Non-pigmented ciliary epithelial cell (primary cell): Measurements from ENCODE around the gene IGFN1.
"Not testable (repeated sequence)": the region's sequence is repeated elsewhere in the genome, so short reads cannot be mapped to it uniquely, and the experiment has no call there.

ENCODE experiments used
- DNase-seq: peaks from one replicate; pipeline ENCODE4 v3.0.0-alpha.2; 2010; ENCODE audit warnings: low read depth

Gene IGFN1

DNA sequence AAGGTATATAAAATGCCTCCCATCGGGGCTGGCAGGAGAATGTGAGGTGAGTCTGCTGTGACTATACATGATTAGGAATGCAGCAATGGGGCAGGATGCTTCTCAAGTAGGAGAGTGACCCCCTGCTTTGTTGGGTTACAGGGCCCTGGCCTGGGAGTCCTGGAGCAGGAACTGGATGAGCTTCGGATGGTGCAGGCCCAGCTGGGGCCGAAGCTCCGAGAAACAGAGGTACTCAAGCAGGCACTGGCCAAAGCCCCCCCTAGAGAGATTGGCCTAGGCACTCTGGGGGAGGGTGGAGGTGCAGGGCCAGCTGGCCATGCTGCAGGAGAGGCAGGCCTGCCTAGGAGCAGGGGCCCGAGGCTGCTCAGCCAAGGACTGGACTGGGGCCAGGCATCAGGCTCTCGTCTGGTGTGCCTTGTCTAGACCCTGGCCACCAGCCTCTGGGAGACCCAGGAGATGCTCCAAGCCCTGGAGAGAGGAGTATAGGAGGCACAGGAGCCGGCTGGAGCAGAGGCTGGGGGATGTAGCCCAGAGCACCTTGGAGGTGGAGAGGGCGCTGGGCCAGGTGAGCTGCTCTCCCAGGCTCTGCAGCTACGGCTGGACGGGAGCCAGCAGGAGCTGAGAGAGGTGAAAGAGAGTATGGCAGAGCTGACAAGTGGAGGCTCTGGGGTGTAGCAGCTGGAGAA is 59.8 kb downstream of the IGFN1 start:
- no peak for DNase-seq

DNA sequence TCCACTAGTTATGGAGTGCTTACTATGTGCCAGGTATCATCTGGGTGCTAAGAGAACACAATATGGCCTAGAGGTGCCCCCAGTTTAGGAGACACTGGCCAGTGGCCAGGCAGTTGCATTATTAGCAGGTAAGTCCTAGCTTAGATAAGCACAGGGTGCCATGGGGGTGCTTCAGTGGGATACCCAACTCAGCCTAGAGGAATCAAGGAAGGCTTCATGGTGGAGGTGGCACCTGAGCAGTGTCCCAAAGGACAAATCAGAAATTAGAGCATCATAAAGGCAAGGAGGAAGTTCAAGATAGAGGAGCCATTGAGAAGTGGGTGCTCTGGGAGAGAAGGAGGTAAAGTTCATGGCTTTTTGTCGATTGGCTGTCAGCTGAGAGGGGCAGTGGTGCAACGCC is 60.8 kb downstream of the IGFN1 start:
- no peak for DNase-seq

DNA sequence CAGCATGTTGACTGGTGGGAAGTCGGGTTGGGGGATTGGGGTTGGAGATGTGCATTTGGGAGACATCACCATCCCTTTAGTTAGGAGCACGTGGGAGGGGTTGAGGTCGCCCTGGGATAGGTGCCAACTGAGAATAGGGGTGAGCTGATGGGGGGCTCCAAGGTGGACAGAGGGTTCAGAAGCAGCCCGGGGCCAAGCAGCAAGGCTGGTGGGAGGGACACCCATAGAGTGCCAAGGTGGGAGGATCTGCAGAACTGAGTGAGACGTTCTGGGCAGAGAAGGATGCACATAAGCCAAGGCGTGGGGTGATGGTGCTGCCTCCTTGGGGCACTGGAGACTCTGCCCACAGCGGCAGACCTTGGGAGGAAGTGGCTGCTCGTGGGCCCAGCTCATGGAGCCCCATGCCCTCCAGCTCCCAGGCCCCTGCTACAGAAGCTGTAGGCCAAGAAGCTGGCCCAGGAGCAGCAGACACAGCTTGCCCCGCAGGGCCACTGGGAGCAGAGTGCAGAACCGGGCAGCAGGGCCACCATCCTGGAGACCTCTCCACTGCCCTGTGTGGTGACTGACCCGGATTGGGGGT is 61.3 kb downstream of the IGFN1 start:
- DNase-seq = no peak

DNA sequence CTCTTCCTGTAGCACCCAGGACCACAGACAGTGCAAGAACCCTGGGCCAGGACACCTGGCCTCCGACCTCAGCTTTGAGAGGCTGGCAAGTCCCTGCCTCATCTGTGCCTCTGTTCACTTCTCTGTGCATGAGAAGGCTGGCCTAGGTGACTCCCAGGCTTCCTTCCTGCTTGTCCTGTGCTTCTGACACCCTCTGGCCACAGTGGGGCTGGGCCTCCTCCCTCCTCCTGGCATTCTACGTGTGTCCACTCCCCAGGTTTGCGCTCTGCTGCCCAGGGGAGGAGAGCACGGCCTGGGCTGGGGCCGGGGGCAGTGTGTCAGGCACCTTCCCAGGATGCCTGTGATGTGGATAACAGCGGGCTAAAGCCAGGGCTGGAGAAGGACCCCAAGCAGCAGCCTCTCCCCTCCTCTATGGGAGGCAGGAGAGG is 62.3 kb downstream of the IGFN1 start:
- no peak for DNase-seq

DNA sequence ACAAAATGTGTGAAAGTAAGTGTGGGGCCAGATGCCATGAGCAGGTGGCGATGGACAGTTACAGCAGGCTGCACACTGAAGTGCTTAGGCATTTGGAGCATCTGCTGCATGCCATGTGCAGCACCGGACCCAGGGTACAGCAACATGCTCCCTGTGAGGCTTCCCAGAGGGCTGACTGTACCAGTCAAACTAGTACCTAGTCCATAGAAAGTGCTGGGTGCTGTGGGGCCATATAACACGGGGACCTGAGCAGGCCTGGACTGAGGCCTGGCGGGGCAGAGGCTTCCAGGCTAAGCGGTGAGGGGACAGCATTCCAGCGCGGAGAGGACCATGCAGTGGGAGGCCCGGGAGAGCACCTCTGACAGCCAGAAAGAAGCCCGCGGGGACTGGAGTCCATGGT is 62.8 kb downstream of the IGFN1 start:
- no peak for DNase-seq

DNA sequence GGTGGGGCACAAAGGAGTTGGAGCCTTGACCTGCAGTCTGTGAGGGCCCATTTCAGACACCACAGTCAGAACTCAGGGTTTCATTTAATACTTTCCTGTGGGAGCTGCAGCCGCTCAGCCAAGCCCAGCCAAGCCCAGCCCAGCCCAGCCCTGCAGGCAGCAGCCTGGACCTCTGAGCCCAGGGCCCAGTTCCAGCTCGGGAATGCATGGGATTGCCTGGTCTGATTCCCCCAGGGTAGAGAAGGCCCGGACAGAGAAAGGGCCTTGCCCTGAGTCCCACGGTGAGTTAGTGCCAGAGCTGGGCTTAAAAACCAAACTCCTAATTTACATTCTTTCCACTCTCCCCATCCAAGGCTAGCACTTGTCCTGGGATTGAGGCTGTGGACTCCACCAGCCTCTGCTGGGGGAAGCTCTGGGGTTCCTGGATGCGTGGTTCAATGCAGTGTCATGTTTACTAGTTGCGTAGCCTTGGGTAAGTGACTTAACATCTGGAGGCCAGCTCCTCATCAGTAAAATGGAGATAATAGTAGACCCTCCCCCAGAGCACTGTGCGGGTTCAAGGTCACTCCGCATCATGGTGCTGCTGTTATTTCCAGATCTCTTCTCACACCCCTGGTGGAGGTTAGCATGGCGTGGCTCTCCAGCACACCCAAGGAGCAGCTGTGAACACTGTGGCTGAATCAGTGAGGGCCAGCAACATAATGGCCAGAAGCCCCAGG is 63.4 kb downstream of the IGFN1 start:
- DNase-seq = no peak

DNA sequence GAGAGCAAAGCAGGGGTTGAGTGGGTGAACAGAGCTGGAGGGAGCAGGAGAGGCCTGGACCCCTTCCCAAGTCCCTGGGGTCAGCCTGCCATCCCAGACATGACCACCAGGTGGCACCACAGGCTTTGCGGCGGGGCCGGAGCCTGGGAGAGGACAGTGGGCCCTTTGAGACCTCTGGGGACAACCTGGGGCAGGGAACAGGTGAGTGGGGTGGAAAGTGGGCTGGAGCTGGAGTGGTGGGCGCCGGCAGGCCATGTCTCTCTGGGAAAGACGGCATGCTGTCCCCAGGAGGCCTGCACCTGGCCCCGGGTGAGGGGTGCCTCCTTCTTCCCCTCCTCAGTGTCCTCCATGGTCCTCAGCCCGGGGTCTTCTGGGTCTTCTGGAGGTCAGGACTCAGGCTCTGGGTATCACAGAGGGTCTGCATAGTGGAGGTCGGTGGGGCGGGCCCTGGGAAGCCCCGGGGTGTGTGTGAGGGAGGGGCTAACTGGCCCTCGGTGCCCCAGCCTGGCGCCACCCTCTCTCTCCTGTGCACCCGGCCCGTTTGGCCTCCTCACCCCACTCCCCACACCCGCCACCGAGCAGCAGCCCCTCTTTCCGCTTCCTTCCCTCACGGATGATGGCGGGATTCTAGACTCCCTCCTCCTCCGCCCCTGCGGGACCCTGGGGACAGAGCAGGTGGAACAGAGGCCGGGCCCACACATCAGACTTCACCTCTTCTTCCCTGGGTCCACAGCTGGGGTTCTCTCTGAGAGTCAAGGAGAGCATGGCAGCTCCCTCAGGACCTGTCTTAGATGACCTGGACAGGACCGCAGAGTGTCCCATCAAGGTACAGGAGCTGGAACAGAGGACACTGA is 64.2 kb downstream of the IGFN1 start:
- no peak for DNase-seq

DNA sequence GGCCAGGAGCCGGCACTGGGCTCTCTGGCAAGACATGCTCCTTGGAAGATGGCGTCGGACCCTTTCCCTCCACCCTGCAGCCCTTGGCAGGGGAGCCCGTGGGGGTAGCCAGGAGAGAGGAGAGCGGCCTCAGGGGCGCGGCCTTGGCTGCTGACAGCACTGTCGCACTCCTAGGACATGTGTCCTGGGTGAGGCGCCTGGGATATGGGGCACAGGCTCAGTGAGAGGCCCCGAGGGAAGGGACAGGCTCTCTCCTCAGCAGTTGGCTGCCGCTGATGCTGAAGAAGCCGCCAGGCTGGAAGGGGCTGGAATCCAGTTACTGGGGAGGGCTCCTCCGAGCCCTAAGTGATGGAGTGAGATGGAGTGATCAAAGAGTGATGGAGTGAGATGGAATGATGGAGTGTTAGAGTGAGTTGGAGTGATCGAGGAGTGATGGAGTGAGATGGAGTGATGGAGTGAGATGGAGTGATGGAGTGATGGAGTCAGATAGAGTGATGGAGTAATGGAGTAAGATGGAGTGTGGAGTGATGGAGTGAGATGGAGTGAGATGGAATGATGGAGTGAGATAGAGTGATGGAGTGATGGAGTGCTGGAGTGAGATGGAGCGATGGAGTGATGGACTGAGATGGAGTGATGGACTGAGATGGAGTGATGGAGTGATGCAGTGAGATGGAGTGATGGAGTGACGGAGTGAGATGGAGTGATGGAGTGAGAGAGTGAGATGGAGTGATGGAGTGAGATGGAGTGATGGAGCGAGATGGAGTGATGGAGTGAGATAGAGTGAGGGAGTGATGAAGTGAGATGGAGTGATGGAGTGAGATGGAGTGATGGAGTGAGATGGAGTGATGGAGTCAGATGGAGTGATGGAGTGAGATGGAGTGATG is 65.1 kb downstream of the IGFN1 start:
- no peak for DNase-seq

DNA sequence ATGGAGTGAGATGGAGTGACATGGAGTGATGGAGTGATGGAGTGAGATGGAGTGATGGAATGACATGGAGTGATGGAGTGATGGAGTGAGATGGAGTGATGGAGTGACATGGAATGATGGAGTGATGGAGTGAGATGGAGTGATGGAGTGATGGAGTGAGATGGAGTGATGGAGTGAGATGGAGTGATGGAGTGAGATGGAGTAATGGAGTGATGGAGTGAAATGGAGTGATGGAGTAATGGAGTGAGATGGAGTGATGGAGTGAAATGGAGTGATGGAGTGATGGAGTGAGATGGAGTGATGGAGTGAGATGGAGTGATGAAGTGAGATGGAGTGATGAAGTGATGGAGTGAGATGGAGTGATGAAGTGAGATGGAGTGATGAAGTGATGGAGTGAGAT is 67.5 kb downstream of the IGFN1 start:
- DNase-seq = not testable (repeated sequence)

DNA sequence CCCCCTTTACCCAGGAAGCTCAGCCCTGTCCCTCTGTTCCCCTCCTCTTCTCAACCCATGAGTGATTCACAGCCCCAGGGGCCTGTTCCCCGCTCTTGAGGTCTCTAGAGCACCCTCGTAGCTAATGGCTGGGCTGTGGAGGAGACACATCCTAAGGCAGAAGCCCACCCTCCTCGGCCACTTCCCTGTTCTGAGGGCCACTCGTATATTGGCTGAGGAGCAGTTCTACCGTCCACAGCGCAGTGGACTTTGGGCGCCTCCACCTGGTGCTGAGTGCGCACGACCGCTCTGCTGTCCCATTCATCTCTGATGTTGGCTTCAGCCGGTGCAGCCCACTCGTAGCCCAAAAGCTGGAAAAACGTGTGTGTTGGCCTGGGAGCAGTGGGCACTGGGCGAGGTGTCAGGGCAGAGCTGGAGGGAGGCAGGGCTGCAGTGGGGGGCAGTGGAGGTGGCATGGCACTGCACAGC is 68.2 kb downstream of the IGFN1 start:
- DNase-seq = no peak

DNA sequence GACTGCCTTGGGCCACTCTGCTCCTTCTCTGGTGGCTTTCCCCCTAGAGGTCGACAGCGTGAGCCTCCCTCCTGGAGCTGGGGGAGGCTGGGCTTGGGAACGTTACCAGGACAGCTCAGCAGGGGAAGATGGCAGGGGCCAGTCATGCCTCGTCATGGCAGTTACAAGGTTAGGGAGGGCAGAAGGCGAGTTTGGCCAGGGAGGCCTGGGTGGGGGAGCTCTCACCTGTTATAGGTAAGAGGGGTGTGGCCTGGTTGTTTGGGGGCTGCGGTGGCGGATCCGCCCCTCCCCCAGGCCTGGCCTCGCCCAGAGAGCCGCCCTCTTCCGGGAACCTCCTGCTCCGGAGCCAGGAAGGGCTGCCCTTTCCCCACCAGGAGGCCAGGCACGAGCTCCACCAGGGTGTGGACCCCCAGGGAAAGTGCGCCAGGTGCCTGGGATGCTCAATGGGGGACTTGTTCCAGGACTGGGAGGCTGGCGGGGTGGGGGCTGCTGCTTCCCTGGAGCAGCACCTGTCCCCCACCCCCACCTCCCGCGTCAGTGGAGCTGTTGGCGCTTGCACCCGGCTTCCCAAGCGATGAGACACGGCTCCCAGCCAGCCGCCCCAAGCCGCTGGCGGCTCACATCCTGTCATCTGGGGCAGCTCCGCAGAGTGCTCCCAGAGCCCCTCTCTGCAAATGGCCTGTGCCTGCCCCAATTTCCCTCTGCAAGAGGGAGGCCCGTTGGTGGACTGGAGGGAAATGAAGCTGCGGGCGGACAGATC is 69.0 kb downstream of the IGFN1 start:
- DNase-seq = no peak

DNA sequence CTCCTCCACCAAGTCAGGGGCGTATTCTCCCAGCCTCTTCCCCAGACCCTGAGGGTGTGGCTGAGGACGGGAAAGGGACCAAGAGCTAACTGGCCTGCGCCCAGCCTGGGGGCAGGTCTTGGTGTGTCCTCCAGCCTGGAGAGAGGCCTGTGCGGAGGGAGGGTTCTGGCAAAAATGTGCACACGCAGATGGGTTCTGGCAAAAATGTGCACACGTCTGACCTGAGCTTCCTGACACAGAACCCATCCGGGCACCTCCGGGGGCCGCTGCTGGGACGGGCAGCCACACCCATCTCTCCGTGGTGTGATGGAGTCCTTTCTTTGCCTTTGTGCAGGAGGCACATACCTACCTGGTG is 69.6 kb downstream of the IGFN1 start:
- DNase-seq = no peak

DNA sequence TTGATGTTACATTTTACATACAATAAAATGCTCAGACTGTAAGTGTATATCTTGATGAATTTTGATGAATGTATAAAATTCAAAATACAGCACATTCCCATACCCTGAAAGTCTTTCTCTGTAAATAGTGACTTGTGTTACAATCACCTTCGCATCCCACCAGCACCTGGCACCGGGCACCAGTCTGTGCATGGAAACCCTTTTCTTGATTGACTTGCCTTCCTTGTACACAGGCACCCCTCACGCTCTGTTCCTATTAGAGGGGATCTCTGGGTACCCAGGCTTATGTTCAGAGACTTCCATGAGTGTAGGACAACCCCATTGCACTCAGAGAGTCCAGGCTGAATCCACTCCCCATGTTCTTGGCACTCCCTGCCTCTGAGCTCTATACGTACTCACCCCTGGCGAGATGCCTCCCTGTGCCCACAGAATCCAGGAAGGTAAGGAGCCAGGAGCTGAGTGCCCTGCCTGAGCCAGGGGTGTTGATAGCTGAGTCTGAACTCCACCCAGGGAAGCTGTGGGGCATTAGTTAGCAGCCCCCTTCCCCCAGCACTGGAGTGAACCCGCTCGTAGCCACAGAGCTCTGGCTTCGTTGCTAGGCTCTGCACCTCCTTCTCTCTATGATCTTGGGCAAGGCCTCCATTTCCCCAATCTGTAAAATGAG is 70.2 kb downstream of the IGFN1 start:
- DNase-seq = no peak

DNA sequence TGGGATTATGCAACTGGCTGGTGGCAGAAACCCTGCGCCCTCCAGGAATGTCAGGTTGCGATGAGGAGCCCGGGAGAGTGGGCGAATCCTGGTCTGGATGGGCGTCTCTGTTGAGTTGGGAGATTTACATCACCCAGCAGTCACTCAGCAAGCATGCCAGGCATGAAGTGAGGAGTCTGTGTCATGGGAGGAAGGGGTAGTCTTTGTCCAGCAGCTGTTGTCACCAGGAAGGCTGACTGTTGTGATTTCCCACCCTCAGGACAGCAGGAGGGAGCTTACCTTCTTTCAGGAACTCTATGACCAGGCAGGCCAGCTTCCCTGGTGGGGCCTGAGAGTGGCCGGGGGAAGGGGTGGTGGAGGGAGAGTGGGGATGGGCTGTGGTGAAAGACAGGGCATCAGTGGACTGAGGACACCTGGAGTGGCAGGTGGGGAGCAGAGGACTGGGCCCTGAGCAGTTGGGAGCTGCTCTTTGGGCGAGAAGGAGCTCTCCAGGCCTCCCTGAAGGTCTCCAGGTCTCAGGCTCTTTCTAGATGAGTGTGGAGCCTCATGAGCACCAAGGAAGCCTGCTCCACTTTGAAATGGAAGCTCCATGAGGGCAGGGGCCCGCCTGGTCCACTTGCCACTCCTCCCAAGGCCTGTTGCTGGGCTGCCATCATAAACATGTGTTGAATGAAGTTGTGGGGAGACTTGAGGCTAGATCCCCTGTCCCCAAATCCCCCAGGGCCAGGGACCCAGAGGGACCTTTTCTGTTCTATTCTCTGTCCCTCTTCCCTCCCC is 71.3 kb downstream of the IGFN1 start:
- no peak for DNase-seq

DNA sequence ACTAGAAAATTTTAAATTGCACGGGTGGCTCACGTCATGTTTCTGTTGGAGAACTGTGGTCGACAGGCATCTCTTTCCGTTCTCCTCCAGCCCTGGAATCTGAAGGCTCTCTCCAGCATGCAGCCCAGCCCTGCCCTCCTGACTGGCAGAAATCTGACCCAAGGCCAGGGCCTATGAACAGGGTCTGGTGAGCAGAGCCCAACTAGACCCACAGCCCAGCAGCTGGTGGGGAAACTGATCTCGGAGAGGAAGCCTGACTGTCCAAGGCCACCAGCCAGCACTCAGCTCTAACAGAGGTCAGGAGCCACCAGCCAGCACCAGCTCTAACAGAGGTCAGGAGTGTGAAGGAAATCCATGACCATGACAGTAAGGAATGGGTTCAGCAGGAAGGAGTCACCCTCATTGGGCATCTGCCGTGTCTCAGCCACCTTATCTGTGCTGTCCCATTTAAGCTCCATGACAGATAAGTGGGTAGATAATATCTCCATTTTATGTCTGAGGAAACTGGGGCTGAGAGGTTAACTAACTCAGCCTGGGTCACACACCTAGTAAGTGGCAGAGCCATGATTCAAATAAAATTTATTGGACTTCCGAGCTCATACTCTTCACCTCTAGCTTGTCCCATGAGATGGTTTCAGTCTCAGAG is 72.5 kb downstream of the IGFN1 start:
- DNase-seq = no peak

DNA sequence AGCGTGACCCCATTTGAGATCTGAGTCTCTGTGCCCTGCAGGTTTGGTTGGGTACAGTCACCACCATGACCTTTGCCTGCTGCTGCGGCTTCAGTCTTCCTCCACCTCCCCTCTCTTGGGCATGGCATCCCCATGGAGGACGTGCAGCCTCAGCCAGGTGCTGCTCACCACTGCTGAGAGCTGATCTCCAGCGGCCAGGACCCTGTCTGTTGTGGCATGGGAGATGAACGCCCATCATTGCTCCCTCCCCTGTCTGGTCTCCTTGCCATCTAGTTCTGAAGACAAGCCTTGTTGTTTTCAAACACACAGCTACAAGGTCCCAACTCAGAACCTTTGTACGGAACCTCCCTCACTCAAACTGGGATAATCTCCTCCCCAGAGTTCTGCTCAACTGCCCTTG is 73.4 kb downstream of the IGFN1 start:
- no peak for DNase-seq

DNA sequence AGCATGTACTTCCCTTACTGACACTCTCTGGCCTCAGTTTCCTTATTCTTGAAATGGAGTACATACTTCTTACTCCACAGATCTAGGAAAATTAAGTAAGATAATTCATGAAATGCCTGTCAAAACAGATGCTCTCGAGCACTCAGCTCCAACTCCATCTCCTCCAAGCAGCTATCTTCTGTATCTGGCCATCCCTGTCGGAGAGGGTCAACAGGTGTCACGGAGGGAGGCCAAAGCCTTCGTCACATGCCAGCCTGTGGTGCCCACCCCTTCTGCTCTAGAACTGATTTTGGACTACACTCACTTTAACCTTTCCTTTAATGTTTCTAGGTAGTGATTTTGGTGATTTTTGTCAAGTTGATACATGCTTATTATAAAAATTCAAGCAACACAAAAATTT is 73.9 kb downstream of the IGFN1 start:
- no peak for DNase-seq

DNA sequence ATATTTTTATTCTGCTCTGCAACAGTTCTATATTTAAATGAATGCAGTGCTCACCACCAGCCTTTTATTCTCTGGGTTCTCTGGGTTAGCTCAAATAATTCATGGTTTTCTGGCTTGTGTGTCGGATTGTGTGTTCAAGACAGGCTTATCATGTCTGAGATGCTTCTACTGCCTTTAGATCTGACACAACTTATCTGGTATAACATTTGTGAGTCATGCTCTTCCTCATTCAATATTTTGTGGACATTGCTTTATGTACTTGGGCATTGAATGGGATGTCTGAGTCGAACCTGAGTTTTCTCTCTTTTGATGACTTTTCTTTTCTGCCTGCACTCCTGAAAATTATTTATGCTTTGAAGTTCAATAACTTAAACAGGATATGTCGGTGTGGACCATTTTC is 75.1 kb downstream of the IGFN1 start:
- DNase-seq = no peak

DNA sequence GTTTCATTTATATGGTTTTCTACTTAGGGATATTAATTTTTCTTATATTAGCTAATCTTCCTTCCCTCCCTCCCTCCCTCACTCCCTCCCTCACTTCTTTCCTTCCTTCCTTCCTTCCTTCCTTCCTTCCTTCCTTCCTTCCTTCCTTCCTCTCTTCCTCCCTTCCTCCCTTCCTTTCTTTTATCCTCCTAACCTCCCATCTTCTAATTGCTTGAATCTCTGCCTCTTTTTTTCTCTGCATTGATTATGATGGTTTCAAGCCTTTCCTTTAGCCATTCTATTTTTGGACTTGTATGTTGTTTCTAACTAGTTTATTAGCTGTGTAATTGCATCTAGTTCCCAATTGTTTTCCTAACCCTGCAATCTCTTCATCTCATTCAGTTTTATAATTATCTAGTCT is 75.7 kb downstream of the IGFN1 start:
- no peak for DNase-seq
